ENCODE data around the gene SKIC8. TPM values are rescaled to one million over a fixed set of nuclear protein-coding genes. Genes with fewer than 3 reads are reported as not detected.

Gene SKIC8
- total RNA-seq, 1 experiment from 2014 or later = 56.2 TPM

DNA sequence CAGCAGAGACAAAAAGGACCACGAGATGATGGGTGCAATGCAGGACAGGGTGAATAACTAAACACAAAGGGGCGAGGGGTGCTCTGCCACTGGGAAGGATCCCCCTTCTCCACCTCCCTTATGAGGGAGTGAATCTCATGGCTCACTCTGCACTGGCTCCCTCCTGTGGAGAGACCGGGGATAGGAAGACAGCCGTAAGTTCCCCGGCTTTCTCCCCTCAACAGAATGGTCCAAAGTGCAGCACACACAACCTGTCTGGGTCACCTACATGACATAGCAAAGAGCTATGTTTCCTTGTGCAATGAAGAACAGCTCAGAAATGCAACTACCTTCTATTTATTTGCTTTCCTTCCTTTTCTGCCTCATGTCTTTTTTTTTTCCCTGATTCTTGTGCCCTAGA is 57.3 kb downstream of the SKIC8 start:
- intact Hi-C loops (cut with micrococcal nuclease) = loop anchor here (5.0 kb wide), 3 partner anchors 110 to 340 kb away; partner anchors contain the start of gene CIB2
- peak; percentile 40 for DNase-seq (ENCODE audit: unreplicated experiment)
- Mint-ChIP-seq H3K27me3 (ENCODE audit: insufficient read depth, unreplicated experiment) (no peaks in the 10 kb centered on the region), H3K4me3 (ENCODE audit: unreplicated experiment) (no peak overlapping the region), H3K9me3 (ENCODE audit: unreplicated experiment) (no peaks in the 10 kb centered on the region), H3K4me1 (ENCODE audit: insufficient read depth, unreplicated experiment) (peaks cover 5% of the 10 kb centered on the region), H3K27ac (ENCODE audit: low read depth, unreplicated experiment) (no peak overlapping the region), H3K36me3 (ENCODE audit: insufficient read depth, unreplicated experiment) (no peaks in the 10 kb centered on the region)
- ChIA-PET CTCF (interaction anchor here (0.5 to 10.7 kb wide), 27 partner anchors 10 to 1553 kb away, joined by 3 to 173 read pairs (median 4); partner anchors contain the start of gene CIB2), POLR2A (interaction anchor here (0.8 to 1.1 kb wide), 3 partner anchors 93 to 134 kb away, joined by 3 to 4 read pairs (median 3); partner anchors contain the start of gene IDH3A)
- no TSS peak for BruUV-seq (replicated peaks)
- TF ChIP-seq, protein P1, sequence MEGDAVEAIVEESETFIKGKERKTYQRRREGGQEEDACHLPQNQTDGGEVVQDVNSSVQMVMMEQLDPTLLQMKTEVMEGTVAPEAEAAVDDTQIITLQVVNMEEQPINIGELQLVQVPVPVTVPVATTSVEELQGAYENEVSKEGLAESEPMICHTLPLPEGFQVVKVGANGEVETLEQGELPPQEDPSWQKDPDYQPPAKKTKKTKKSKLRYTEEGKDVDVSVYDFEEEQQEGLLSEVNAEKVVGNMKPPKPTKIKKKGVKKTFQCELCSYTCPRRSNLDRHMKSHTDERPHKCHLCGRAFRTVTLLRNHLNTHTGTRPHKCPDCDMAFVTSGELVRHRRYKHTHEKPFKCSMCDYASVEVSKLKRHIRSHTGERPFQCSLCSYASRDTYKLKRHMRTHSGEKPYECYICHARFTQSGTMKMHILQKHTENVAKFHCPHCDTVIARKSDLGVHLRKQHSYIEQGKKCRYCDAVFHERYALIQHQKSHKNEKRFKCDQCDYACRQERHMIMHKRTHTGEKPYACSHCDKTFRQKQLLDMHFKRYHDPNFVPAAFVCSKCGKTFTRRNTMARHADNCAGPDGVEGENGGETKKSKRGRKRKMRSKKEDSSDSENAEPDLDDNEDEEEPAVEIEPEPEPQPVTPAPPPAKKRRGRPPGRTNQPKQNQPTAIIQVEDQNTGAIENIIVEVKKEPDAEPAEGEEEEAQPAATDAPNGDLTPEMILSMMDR (IDR thresholded peaks at IDR 0.05; ENCODE audit: unreplicated experiment) = peak; percentile 14

GRCh38 chr15:78241017-78241416 is 58.4 kb downstream of the SKIC8 start:
- BruUV-seq (replicated peaks) = no TSS peak

DNA sequence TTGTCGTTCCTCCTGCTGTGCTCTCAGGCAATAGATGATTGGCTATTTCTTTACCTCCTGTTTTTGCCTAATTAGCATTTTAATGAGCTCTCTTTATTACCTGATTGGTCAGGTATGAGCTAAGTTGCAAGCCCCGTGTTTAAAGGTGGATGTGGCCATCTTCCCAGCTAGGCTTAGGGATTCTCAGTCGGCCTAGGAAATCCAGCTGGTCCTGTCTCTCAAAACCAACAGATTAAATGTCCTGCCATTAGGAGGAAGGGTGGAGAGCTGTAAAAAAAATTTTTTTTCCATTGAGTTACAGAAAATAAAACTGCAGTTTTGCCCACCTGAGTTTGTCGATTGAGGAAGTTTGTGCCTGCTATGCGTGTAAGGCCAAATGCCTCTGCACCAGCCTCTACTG is 59.6 kb downstream of the SKIC8 start:
- Mint-ChIP-seq H3K4me1 (ENCODE audit: insufficient read depth, unreplicated experiment) (peaks cover 5% of the 10 kb centered on the region), H3K27me3 (ENCODE audit: insufficient read depth, unreplicated experiment) (peaks cover 11% of the 10 kb centered on the region), H3K9me3 (ENCODE audit: unreplicated experiment) (no peaks in the 10 kb centered on the region), H3K36me3 (ENCODE audit: insufficient read depth, unreplicated experiment) (no peaks in the 10 kb centered on the region), H3K27ac (ENCODE audit: low read depth, unreplicated experiment) (no peak overlapping the region), H3K4me3 (ENCODE audit: unreplicated experiment) (no peak overlapping the region)
- TF ChIP-seq, protein P1 (IDR thresholded peaks at IDR 0.05; ENCODE audit: unreplicated experiment) = no peak
- ChIA-PET CTCF (interaction anchor here (0.7 to 10.7 kb wide), 40 partner anchors 8 to 281 kb away, joined by 3 to 173 read pairs (median 9); partner anchors contain the start of genes CIB2 and IDH3A), POLR2A (interaction anchor here (0.6 to 0.7 kb wide), 2 partner anchors 127 to 432 kb away, joined by 3 to 5 read pairs; no protein-coding TSS in a partner anchor)
- no peak for DNase-seq (ENCODE audit: unreplicated experiment)
- intact Hi-C loops (cut with micrococcal nuclease) = loop anchor here (5.0 kb wide), 3 partner anchors 108 to 338 kb away; partner anchors contain the start of gene CIB2
- BruUV-seq (replicated peaks) = no TSS peak

More at GRCh38 chr15:78241017-78241416, 58.4 kb downstream of the SKIC8 start:
- Mint-ChIP-seq H3K4me1 (ENCODE audit: insufficient read depth, unreplicated experiment) (peaks cover 5% of the 10 kb centered on the region), H3K36me3 (ENCODE audit: insufficient read depth, unreplicated experiment) (no peaks in the 10 kb centered on the region), H3K27ac (ENCODE audit: low read depth, unreplicated experiment) (no peak overlapping the region), H3K9me3 (ENCODE audit: unreplicated experiment) (no peaks in the 10 kb centered on the region), H3K27me3 (ENCODE audit: insufficient read depth, unreplicated experiment) (no peaks in the 10 kb centered on the region), H3K4me3 (ENCODE audit: unreplicated experiment) (no peak overlapping the region)
- intact Hi-C loops (cut with micrococcal nuclease) = loop anchor here (1.0 to 5.0 kb wide), 6 partner anchors 46 to 339 kb away; partner anchors contain the start of gene CIB2
- TF ChIP-seq, protein P1 (IDR thresholded peaks at IDR 0.05; ENCODE audit: unreplicated experiment) = peak; percentile 92
- DNase-seq (ENCODE audit: unreplicated experiment) = peak; percentile 79
- CTCF ChIA-PET = interaction anchor here (0.6 to 10.7 kb wide), 58 partner anchors 8 to 748 kb away, joined by 3 to 173 read pairs (median 6); partner anchors contain the start of genes CIB2 and IDH3A
- POLR2A ChIA-PET = interaction anchor here (0.7 to 1.1 kb wide), 4 partner anchors 63 to 268 kb away, joined by 3 to 5 read pairs (median 4); partner anchors contain the start of gene IDH3A

DNA sequence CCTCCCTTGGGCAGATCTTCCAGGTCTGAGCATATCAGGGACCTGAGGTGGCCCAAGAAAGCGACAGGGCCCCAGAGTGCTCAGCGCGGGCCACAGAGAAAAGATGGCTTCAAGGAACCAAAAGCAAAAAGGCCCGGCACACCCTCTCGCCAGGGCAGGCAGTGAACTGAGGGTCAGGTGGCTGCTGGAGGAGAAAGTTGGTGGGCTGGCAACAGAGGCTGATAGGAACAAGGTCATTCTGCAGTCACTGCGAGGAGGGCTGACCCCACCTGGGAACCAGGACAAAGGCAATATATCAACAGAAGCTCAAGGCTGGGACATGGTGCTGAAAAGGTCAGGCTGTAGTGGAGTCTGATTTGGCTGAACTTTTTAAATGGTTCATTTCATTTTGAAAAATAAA is 62.3 kb downstream of the SKIC8 start:
- no peak for DNase-seq (ENCODE audit: unreplicated experiment)
- POLR2A ChIA-PET = no interaction called here
- no TSS peak for BruUV-seq (replicated peaks)
- intact Hi-C loops (cut with micrococcal nuclease) = no loop called here
- Mint-ChIP-seq H3K9me3 (ENCODE audit: unreplicated experiment) (no peaks in the 10 kb centered on the region), H3K4me1 (ENCODE audit: insufficient read depth, unreplicated experiment) (no peaks in the 10 kb centered on the region), H3K4me3 (ENCODE audit: unreplicated experiment) (no peak overlapping the region), H3K36me3 (ENCODE audit: insufficient read depth, unreplicated experiment) (no peaks in the 10 kb centered on the region), H3K27me3 (ENCODE audit: insufficient read depth, unreplicated experiment) (peaks cover 32% of the 10 kb centered on the region), H3K27ac (ENCODE audit: low read depth, unreplicated experiment) (no peak overlapping the region)
- TF ChIP-seq, protein P1 (IDR thresholded peaks at IDR 0.05; ENCODE audit: unreplicated experiment) = no peak
- CTCF ChIA-PET = interaction anchor here (0.6 to 10.7 kb wide), 4 partner anchors 7 to 127 kb away, joined by 3 to 173 read pairs (median 6); no protein-coding TSS in a partner anchor

All from MCF 10A (cell line).